ENCODE results near the gene PRRC2B.
A peak's percentile ranks its signal among the peaks of the same experiment; 100 is the strongest.

The PRRC2B gene

DNA sequence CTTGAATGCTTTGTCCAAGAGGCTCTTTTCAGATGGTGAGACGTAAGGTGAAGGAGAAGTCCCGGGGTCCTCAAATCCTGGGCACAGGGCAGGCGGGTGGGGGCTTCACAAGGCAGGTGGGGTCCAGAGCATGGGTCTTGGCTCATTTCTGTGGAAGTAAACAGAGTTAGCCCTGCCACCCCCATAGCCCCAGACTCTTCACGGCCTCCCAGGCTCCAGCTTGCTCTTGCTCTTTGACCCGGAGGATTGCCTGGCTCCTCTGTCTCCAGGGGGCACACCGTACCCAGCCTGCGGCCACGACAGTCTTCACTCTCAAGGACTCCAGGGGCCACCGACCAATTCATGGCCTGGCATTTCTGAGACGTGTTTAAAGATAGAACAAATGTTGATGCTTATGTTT lies 80.0 kb downstream of the PRRC2B start:
- no peak for DNase-seq

DNA sequence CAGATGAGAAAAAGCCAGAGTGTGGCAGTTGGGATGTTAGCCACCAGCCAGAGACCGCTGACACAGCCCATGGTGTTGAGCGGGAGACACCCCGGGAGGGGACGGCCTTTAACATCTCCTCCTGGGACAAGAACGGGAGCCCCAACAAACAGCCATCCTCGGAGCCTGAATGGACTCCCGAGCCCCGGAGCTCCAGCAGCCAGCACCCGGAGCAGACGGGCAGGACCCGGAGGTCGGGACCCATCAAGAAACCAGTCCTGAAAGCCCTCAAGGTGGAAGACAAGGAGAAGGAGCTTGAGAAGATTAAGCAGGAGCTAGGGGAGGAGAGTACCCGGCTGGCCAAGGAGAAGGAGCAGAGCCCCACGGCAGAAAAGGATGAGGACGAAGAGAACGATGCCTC lies 80.8 kb downstream of the PRRC2B start:
- no peak for DNase-seq

DNA sequence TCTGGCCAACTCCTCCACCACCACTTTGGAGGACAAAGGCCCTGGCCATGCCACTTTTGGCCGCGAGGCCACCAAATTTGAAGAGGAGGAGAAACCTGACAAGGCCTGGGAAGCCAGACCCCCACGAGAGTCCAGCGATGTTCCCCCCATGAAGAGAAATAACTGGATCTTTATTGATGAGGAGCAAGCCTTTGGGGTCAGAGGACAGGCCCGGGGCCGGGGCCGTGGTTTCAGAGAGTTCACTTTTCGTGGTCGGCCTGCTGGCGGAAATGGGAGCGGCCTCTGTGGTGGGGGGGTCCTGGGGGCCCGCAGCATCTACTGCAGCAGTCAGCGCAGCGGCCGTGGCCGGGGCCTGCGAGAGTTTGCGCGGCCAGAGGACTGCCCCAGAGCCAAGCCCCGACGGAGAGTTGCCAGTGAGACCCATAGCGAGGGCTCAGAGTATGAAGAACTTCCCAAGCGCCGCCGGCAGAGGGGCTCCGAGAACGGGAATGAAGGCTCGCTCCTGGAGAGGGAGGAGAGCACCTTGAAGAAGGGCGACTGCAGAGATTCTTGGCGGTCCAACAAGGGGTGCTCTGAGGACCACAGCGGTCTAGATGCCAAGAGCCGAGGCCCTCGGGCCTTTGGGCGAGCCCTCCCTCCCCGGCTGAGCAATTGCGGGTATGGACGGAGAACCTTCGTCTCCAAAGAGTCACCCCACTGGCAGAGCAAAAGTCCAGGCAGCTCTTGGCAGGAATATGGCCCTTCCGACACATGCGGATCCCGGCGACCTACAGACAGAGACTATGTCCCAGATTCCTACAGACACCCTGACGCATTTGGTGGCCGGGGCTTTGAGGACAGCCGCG lies 81.4 kb downstream of the PRRC2B start:
- no peak for DNase-seq

DNA sequence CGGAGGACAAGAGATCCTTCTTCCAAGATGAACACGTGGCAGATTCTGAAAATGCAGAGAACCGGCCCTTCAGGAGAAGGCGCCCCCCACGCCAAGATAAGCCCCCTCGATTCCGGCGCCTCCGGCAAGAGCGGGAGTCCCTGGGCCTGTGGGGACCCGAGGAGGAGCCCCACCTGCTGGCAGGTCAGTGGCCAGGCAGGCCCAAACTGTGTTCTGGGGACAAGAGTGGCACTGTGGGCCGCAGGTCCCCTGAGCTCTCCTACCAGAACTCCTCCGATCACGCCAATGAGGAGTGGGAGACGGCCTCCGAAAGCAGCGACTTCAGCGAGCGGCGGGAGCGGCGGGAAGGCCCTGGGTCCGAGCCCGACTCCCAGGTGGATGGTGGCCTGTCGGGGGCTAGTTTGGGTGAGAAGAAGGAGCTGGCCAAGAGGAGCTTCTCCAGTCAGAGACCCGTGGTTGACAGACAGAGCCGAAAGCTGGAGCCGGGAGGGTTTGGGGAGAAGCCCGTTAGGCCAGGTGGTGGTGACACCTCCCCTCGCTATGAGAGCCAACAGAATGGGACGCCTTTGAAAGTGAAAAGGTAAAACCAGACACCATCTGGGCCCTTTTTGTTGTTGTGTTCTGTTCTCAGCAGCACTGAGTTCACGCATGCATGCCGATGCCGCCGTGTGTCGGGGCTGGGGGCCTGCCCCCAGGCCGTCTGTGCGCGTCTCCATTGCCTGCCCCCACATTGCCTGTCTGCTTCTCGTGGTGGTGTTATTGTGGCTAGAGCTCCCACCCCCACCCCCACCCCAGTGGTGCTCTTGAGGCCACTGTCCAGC lies 82.3 kb downstream of the PRRC2B start:
- DNase-seq = no peak

DNA sequence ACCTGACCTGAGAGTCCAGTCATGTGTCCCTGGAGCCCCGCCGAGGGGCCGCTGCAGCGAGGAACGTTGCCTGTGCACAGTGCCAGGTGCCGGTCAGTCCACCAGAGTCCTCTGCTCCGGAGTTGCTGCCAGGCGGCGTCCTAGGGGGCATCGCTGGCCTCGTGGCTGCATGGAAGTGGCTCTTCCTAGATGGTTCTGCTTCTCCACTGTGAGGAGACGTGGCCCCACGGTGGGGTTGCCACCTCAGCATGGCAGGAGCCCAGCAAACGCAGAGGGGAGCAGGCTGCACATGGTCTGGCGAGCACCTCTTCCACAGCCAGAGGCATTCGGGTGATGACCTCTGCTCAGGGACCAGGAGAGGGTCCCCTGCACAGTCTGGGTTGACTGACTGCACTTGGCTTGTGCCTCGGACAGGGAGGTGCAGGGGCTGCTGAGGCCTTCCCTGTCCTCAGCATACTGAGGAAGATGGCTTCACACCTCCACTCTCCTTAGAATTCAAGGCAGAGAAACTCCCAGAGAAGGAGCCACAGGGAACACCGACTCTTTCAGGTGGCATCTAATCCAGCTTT lies 83.0 kb downstream of the PRRC2B start:
- DNase-seq = no peak

- DNase-seq = no peak
These were observed 83.5 kb downstream of the PRRC2B start for GRCh38 chr9:131477367-131477766.

DNA sequence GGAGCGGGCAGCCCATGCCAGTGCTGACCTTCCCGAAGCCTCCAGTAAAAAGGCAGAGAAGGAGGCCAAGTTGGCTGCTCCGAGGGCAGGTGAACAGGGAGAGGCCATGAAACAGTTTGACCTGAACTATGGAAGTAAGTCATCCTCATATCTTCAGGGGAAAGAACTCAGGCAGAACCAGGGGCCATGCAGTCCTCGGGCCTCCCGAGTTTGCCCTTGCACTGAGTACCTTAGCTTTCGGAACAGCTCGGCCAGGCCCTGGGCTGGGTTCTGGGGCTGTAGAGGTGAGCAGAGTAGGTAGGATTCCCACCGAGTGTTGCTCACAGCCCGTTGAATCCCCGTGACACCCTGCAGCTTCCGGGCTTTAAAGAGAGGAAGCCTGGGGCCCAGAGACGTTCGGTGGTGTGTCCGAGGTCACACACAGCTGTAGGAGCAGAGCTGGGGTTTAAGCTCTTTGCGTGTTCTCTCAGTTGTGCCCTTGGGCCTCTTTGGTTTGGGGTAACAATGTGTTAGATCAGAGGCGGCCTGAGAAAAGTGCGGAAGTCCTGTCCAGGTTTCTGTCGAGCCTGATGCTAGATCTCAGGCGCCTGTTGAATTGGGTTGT lies 84.0 kb downstream of the PRRC2B start:
- no peak for DNase-seq

DNA sequence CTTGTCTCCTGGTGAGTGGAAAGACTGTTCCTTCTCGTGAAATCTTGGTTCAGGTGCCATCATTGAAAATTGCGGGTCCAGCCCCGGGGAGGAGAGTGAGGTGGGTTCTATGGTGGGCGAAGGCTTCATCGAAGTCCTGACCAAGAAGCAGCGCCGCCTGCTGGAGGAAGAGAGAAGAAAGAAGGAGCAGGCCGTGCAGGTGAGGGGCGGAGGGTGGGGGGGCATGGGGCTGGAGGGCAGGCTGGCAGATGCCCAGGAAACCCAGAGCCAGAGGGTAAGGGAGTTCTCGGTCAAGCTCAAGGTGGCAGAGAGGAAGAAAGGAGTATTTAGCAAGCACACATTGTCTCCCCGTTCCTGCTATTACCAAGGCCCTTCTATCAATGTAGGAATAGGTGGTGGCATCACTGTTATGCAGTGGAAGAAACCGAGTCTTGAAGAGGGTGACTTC lies 84.6 kb downstream of the PRRC2B start:
- DNase-seq = peak; percentile 81

DNA sequence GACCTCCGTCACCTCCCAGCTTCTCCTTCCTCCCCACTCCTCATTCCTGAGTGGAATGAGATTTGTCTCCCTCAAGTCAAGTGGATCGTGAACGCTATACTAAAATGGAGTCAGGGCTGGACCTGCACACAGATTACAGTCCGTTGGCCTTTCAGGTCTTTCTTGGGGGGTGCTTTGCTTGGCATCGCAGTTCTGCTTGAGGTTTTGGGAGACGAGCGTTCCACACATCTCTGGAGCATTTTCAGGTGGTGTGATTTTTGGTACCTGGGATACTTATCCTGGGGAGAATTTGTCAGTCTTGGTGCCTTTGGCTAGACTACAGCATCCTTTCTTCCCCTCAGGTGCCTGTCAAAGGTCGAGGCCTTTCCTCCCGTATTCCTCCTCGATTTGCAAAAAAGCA lies 85.0 kb downstream of the PRRC2B start:
- DNase-seq = no peak

DNA sequence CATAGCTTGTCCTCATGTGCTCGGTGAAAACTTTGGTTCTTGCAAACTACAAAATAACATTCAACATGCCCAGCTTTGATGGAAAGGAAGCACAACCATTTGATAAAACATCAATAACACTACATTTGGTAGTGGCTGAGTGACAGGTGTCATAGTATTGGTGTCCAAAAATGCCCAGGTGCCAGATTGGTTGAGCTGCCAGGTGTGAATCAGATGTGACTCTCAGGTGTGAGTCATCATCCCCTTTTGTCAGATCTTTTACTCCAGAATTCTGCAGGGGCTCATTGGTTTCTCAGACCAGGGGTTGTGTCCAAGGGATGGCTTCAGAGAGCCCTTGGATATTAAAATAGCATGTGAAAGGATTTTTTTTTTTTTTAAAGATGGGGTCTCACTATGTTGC lies 86.4 kb downstream of the PRRC2B start:
- DNase-seq = no peak

DNA sequence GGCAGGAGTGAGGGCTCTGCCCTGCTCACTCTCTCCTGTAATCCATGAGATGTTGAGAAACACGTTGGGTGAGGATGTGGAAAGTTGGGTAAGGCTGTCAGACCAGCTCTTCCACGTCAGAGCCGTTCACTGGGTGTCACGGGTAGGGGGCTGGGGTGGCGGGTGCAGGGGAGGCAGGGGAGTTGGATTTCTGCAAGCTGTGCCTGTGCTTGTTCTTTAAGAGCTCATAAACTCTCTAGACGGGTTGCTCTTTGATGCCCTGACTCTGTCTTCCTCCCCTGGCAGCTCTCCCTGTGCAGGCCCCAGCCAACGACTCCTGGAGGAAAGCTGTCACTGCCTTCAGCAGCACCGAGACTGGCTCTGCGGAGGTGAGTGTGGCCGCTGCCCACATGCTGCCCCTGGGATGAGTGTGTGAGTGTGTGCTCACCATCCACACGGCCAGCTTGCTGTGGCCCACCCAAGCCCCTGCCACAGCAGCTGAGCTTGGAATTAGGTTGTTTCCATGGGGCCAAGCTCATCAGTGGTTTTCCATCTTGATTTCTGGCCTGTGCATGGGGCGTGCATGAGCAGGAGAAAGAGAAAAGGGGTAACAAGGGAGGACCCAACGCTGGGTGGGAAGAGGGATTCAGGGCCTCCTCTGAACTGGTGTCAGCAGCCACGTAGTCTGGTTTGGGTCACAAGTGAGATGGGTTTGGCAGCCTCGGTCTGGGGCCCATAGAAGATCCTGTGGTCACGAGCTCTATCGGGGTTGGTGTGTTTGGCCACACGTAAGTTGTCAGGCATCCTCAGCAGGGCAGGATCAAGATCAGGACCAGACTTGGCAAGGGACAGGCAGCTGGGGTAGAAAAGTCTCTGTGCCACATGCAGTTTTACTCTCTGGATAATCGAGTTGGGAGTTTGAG lies 87.8 kb downstream of the PRRC2B start:
- DNase-seq = peak; percentile 45

GRCh38 chr9:131482343-131483006 lies 88.6 kb downstream of the PRRC2B start:
- DNase-seq = no peak

DNA sequence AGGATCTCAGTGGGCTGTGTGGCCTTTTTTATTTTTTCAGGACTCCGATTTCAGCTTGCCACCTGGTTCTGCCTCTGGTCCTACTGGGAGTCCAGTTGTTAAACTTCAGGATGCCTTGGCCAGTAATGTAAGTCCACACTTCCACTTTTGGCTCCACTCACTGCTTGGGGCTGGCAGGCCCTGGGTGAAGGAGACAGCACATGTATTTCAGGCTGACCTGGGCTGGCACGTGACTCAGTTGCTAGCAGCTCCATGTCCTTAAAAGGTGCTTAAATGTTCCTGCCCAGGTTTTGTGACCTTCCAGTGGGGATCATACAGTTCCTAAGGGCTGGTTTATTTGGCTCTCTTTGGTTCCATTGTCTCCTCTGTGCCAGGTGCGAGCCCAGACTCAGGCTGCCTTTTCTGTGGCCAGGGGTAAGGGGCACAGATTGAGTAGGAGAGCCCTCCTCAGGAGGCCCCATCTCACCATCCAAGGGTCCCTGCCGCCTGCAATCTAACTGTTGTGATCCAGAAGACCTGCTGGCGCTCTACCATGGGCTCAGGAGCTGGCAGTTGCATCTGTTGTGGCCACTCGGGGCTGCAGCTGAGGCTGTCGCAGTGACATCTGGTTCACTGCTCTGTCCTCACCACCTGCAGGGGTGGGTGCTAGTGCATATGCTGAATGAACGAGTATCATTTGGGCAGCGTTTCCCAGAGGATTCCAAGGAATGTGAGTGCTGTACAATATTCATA lies 89.6 kb downstream of the PRRC2B start:
- no peak for DNase-seq

DNA sequence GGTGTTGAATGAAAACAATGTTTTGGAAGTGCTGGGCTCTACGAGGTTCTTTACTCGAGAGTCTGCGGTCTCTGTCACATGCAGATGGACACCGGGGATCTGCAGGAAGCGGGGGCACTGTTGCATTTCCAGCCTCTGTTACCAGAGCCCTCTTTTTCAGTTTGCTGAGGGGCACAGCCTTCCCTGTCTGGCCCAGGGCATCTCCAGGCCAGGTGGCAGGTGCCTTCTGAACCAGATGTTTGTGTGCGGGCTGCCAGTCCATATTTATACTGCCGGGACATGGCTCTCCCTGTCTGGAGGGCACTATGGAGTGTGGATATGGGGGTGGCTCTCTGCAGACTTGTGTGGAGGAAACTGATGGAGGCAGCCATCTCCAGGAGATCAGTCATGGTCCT lies 90.2 kb downstream of the PRRC2B start:
- DNase-seq = no peak

GRCh38 chr9:131484560-131485185 lies 90.8 kb downstream of the PRRC2B start:
- no peak for DNase-seq

GRCh38 chr9:131485206-131485605 lies 91.3 kb downstream of the PRRC2B start:
- no peak for DNase-seq

- no peak for DNase-seq
These were observed 92.0 kb downstream of the PRRC2B start for GRCh38 chr9:131485728-131486422.

DNA sequence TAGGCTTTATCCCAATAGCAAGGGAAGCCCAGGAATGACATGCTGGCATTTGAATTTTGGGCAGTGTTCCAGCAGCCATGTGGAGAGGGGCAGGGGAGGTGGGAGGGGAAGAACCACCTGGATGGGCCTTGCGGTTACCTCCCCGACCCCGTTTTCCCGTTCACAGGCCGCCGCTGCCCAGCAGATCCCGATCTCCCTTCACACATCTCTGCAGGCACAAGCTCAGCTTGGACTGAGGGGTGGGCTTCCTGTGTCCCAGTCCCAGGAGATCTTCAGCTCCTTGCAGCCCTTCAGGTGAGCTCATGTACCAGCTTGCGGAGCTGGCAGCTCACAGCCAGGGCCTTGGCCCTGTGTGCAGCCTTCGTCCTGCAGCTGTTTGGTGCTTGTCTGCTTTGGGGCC lies 93.1 kb downstream of the PRRC2B start:
- DNase-seq = no peak

GRCh38 chr9:131487621-131488031 lies 93.7 kb downstream of the PRRC2B start:
- no peak for DNase-seq

DNA sequence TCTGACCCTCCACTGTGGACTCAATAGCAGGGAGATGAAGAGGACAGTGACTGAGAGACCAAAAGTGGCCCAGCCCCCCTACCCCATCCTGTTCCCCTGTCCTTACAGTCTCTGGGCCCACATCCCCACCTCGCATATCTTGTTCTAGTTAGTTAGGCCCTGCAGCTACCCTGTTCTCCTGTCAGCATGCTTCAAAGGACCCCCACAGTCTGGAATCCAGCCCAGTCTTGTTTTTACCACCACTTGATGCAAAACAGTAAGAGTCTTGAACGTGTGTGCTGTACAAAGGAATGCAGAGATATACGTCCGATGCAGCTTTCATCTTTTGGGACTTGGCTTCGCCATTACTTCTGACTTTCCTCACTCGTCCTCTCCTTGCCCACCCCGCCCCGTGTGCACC lies 96.6 kb downstream of the PRRC2B start:
- DNase-seq = no peak
